Measurements from ENCODE around the gene PTPN7.

- TF ChIP-seq CTCF (IDR thresholded peaks at IDR 0.05) (no peak), CHD2 (IDR thresholded peaks at IDR 0.05; ENCODE audit: low read length, partially characterized antibody) (no peak)
Observed at GRCh38 chr1:202126426-202126825, 34.0 kb downstream of the PTPN7 start.
